ENCODE results near the gene TBC1D9B.

DNA sequence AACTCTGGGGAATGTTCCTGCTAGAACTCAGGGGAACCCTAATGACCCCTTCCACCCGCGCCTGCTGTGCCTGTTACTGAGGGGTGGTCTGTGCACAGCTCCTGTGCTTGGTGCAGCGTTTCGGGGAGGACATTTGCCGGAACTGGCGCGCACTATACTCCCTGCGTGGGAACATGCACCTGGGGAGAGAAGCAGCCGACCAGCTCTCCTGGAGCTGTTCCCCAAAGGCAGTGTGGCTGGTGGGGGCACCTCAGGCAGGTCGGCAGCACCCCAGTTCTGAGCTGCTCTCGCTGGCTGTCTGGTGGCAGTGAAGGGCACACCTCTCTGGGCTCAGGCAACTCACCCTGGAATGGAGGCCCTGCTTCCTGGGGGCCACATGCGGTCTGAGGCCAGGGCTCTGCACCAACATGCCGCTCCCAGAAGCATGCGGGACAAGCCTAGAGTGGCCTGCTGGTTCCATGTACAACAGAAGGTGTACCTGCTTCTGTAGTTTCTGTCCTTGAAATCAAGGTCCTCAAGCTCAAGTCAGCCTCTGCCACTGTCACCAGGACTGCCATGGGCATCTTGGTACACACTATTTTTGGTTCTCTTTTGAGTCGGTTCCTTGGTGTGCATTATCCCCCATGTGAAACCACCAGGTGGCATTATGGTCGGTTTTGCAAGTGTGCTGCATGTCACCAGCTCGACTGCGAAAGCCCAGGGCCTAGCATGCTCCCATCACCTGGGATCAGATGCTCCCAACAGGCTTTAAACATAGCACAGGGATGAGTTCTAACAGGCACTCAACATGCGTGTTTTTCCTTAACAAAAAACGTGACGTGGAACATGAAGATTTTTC lies 41.2 kb downstream of the TBC1D9B start:
- TF ChIP-seq GATAD2A (IDR thresholded peaks at IDR 0.05) (no peak), YY1 (IDR thresholded peaks at IDR 0.05; ENCODE audit: borderline replicate concordance in 1 of 3, control insufficient read depth in 1 of 3, extremely low read depth in 1 of 3, insufficient read depth in 3 of 3, insufficient read length in 1 of 3, insufficient replicate concordance in 2 of 3, low read depth in 1 of 3, low read length in 2 of 3) (no peak)
- TF ChIP-seq, protein P1, sequence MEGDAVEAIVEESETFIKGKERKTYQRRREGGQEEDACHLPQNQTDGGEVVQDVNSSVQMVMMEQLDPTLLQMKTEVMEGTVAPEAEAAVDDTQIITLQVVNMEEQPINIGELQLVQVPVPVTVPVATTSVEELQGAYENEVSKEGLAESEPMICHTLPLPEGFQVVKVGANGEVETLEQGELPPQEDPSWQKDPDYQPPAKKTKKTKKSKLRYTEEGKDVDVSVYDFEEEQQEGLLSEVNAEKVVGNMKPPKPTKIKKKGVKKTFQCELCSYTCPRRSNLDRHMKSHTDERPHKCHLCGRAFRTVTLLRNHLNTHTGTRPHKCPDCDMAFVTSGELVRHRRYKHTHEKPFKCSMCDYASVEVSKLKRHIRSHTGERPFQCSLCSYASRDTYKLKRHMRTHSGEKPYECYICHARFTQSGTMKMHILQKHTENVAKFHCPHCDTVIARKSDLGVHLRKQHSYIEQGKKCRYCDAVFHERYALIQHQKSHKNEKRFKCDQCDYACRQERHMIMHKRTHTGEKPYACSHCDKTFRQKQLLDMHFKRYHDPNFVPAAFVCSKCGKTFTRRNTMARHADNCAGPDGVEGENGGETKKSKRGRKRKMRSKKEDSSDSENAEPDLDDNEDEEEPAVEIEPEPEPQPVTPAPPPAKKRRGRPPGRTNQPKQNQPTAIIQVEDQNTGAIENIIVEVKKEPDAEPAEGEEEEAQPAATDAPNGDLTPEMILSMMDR (IDR thresholded peaks at IDR 0.05 in 2 of 3, conservative IDR thresholded peaks at IDR 0.05 in 1 of 3; ENCODE audit: insufficient read depth in 2 of 3, low read depth in 1 of 3, low read length in 3 of 3) = no peak

All from K562 (cell line).